Activated CD8-positive, alpha-beta T cell treated with anti-CD3 and anti-CD28 coated beads for 36 hours (primary cell): ENCODE data around the gene SUPT6H. TPM values are rescaled to one million over a fixed set of nuclear protein-coding genes. Genes with fewer than 3 reads are reported as not detected.

Experiments used
- ATAC-seq: fragments of 200-7000 bp; cut with Tn5 transposase; one replicate; pipeline ENCODE4 v1.10.0; 2021; ENCODE audit warnings: mild to moderate bottlenecking, moderate library complexity
- CTCF ChIA-PET: fragments of 350-600 bp; sonication (Branson Sonifier 250); formaldehyde crosslinking; loops from one replicate; lab custom pipeline; 2021; ENCODE audit warnings: antibody characterized with exemption; lab: Charles Lee
- POLR2A ChIA-PET: fragments of 350-600 bp; sonication (Branson Sonifier 250); formaldehyde crosslinking; loops from one replicate; lab custom pipeline; 2021; ENCODE audit warnings: antibody characterized with exemption; lab: Charles Lee
- DNase-seq: peaks from one replicate; pipeline ENCODE4 v3.0.0-alpha.2; 2020
- H3K27ac Mint-ChIP-seq: one replicate; pipeline ENCODE4 v1.8.0; 2021; ENCODE audit warnings: mild to moderate bottlenecking, mixed read lengths
- H3K27me3 Mint-ChIP-seq: one replicate; pipeline ENCODE4 v1.8.0; 2021; ENCODE audit warnings: mixed read lengths
- H3K36me3 Mint-ChIP-seq: one replicate; pipeline ENCODE4 v1.8.0; 2021; ENCODE audit warnings: low read depth, mixed read lengths
- H3K4me1 Mint-ChIP-seq: one replicate; pipeline ENCODE4 v1.8.0; 2021; ENCODE audit warnings: low read depth, mixed read lengths
- H3K4me3 Mint-ChIP-seq: one replicate; pipeline ENCODE4 v1.8.0; 2021; ENCODE audit warnings: mild to moderate bottlenecking, moderate library complexity, mixed read lengths
- H3K9me3 Mint-ChIP-seq: one replicate; pipeline ENCODE4 v1.8.0; 2021; ENCODE audit warnings: mixed read lengths
- intact Hi-C: fragments of 100-400 bp; cut with micrococcal nuclease; formaldehyde crosslinking; loops from one replicate; pipeline ENCODE4 v1.10.0; 2022
- total RNA-seq, 2 experiments: library from RNA; stranded (reverse); gene quantifications; one replicate each; pipeline ENCODE4 v1.2.3, GENCODE V29; 2021
- TF ChIP-seq, protein P1 (sequence below): fragments of 200-600 bp; IDR thresholded peaks from one replicate; pipeline ENCODE4 v1.8.0; 2022; ENCODE audit warnings: antibody characterized with exemption, mild to moderate bottlenecking

Gene SUPT6H
- total RNA-seq, 2 experiments from 2014 or later: 60.3 to 63.3 TPM

DNA sequence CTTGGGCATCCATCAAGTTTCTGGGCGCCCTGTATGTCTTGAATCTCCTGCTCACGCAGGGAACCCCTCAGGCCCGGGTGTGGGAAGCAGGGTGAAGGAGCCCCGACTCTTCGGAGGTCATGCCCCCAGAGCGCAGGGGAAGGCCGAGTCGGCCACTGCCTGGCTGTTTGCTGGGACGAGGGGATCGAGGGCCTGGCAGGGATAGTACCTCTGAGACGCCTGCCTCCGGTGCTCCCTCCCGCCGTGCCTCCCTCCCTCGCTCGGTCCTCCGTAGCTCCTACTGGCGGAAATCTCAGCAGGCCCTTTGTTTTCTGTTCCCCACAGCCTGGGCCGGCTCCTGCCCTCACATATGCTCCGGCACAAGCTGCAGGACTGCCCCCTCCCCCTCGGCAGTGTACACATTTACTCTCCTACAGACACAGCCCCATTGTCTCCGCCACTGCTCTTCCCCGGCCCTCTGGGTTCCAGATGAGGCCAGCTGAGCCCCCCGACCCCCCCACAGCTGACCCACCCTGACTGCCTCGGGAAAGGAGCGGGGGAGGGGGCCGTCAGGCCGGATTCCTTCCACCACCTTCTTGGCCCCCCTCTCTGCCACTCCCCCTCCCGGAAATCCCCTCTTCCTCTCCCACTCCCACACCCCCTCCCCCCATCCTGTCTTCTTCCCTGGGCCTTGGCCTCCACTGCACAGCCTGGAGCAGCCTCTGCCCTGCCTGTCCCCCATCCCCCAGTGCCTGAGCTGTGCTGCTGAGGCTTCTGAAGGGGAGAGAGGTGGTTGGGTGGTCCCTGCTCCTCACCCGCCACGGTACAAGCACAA is 83.2 kb downstream of the SUPT6H start:
- TF ChIP-seq, protein P1, sequence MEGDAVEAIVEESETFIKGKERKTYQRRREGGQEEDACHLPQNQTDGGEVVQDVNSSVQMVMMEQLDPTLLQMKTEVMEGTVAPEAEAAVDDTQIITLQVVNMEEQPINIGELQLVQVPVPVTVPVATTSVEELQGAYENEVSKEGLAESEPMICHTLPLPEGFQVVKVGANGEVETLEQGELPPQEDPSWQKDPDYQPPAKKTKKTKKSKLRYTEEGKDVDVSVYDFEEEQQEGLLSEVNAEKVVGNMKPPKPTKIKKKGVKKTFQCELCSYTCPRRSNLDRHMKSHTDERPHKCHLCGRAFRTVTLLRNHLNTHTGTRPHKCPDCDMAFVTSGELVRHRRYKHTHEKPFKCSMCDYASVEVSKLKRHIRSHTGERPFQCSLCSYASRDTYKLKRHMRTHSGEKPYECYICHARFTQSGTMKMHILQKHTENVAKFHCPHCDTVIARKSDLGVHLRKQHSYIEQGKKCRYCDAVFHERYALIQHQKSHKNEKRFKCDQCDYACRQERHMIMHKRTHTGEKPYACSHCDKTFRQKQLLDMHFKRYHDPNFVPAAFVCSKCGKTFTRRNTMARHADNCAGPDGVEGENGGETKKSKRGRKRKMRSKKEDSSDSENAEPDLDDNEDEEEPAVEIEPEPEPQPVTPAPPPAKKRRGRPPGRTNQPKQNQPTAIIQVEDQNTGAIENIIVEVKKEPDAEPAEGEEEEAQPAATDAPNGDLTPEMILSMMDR: no peak
- intact Hi-C loops: no loop called here
- peak overlapping the region; percentile 91 for H3K4me3 Mint-ChIP-seq
- H3K4me1 Mint-ChIP-seq: peaks cover 46% of the 10 kb centered on the region
- CTCF ChIA-PET: interaction anchor here (1.2 to 17.1 kb wide), 3 partner anchors 18 to 208 kb away, joined by 3 to 609 read pairs (median 38); partner anchors contain the start of genes NEK8 and TLCD1
- peak; percentile 6 for ATAC-seq
- POLR2A ChIA-PET: interaction anchor here (0.5 to 20.7 kb wide), 5 partner anchors 10 to 204 kb away, joined by 3 to 480 read pairs (median 5); partner anchors contain the start of genes NEK8, RPL23A and TLCD1
- H3K27ac Mint-ChIP-seq: peak overlapping the region; percentile 90
- peak; percentile 57 for DNase-seq
- no peaks in the 10 kb centered on the region for H3K27me3 Mint-ChIP-seq
- no peaks in the 10 kb centered on the region for H3K9me3 Mint-ChIP-seq
- peaks cover 47% of the 10 kb centered on the region for H3K36me3 Mint-ChIP-seq

DNA sequence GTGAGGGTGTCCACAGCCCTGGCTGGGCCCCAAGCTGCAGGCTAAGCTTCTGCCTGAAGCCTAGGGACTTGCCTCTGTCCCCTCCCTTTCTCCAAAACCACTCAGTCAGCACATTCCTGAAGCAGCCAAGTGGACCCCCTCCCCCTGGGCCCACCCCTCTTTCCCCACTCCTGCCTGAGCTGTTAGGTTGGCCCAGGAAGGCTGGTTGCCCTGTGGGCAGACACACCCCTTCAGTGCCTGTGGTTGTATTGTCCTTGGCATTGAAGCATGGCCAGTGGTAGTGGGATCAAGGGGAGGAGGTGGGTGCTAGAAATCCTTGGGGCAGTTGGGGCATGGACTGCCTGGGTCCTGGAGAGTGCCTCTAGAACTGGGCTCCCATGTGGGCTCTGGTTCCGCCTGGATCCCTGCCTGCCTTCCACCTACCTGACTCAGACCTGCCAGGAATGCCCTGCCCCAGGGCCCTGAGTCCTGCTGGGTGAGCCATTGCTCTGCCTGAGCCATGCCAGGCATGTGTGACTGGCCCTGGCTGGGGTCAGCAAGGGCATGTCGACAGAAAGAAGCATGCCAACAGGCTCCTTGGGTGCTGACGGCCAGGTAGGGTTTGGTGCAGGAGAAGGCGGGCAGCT is 83.9 kb downstream of the SUPT6H start:
- no peaks in the 10 kb centered on the region for H3K9me3 Mint-ChIP-seq
- H3K36me3 Mint-ChIP-seq: peaks cover 46% of the 10 kb centered on the region
- CTCF ChIA-PET: interaction anchor here (0.7 to 17.1 kb wide), 3 partner anchors 17 to 103 kb away, joined by 3 to 609 read pairs (median 38); partner anchors contain the start of genes NEK8 and TLCD1
- peaks cover 52% of the 10 kb centered on the region for H3K4me1 Mint-ChIP-seq
- H3K27ac Mint-ChIP-seq: peak overlapping the region; percentile 90
- peak overlapping the region; percentile 91 for H3K4me3 Mint-ChIP-seq
- H3K27me3 Mint-ChIP-seq: no peaks in the 10 kb centered on the region
- intact Hi-C loops: no loop called here
- DNase-seq (no peak), ATAC-seq (no peak)
- TF ChIP-seq, protein P1: no peak
- POLR2A ChIA-PET: interaction anchor here (0.5 to 20.7 kb wide), 6 partner anchors 10 to 203 kb away, joined by 3 to 480 read pairs (median 5); partner anchors contain the start of genes NEK8, RPL23A and TLCD1

DNA sequence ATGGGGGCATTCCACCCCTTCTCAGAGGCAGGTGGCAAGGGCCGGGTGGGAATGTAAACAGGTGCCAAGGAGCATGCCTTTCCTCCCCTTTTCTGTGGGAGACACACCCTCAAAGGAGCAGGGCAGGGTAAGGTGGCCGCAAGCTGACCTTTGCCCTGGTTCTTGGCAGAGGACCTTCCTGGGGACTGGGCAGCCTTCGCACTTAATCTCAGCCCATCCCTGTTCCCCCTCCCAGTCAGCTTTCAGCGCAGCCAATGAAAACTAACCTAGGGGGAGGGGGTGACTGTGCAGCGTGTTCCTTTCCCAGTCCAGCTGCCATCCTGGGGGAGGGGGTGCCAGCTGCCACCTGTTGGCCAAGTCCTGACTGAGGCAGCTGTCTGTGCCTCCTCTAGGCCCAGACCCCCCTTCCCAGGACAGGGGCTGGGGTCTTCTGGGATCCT is 84.6 kb downstream of the SUPT6H start:
- H3K27me3 Mint-ChIP-seq: no peaks in the 10 kb centered on the region
- ChIA-PET CTCF (interaction anchor here (0.7 to 17.1 kb wide), 3 partner anchors 17 to 102 kb away, joined by 3 to 609 read pairs (median 38); partner anchors contain the start of genes NEK8 and TLCD1), POLR2A (interaction anchor here (1.3 to 20.7 kb wide), 5 partner anchors 10 to 153 kb away, joined by 3 to 480 read pairs (median 5); partner anchors contain the start of genes NEK8, RPL23A and TLCD1)
- H3K36me3 Mint-ChIP-seq: peaks cover 45% of the 10 kb centered on the region
- TF ChIP-seq, protein P1: no peak
- no peak for DNase-seq
- peak overlapping the region; percentile 90 for H3K27ac Mint-ChIP-seq
- peaks cover 48% of the 10 kb centered on the region for H3K4me1 Mint-ChIP-seq
- peak overlapping the region; percentile 91 for H3K4me3 Mint-ChIP-seq
- intact Hi-C loops: no loop called here
- no peak for ATAC-seq
- no peaks in the 10 kb centered on the region for H3K9me3 Mint-ChIP-seq

DNA sequence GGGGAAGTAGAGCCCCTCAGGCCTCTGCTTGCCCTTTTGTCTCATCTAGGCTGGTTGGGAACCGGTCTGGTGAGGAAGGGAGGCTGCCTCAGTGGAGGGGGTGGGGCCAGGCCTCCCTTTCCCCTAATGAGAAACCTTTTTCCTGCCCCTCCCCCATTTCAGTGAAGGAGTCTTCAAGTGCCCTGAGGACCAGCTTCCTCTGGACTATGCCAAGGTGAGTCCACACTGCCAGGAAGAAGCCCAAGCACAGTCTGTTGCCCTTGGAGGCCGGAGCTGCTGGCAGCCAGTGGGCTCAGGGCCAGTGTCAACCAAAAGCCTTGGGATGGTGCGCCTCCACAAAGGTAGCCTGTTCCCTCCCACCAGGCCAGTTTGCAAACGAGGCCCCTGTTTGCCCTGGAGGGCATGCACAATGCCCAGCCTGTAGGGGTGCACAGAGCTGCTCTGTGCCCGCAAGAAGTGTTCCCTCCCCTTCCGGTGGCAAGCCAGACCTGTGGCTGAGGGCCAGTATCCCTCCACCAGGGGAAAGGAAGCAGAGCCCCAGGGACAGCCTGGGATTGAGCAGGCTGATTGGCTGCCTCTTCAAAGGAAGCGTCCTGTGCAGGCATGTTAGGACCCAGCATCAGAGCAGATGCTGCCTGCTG is 85.2 kb downstream of the SUPT6H start:
- Mint-ChIP-seq H3K36me3 (peaks cover 49% of the 10 kb centered on the region), H3K27ac (peak overlapping the region; percentile 52), H3K9me3 (no peaks in the 10 kb centered on the region), H3K4me3 (peak overlapping the region; percentile 91), H3K4me1 (peaks cover 43% of the 10 kb centered on the region), H3K27me3 (no peaks in the 10 kb centered on the region)
- intact Hi-C loops: no loop called here
- TF ChIP-seq, protein P1: no peak
- DNase-seq (no peak), ATAC-seq (no peak)
- ChIA-PET CTCF (interaction anchor here (5.7 to 17.1 kb wide), 2 partner anchors 16 to 20 kb away, joined by 38 to 609 read pairs; partner anchors contain the start of genes NEK8 and TLCD1), POLR2A (interaction anchor here (1.3 to 20.7 kb wide), 3 partner anchors 10 to 152 kb away, joined by 3 to 480 read pairs (median 10); partner anchors contain the start of genes NEK8, RPL23A and TLCD1)
